Osteocyte (in vitro differentiated cells): Measurements from ENCODE around the gene F11. TPM values are rescaled to one million over a fixed set of nuclear protein-coding genes. Genes with fewer than 3 reads are reported as not detected.

Experiments used
- DNase-seq: peaks from one replicate; pipeline ENCODE4 v3.0.0; 2021; ENCODE audit warnings: mixed read lengths; ENCODE audit not compliant: unreplicated experiment; ENCODE audit errors: extremely low spot score
- H3K27ac Mint-ChIP-seq: one replicate; pipeline ENCODE4 v1.8.0; 2021; ENCODE audit warnings: mild to moderate bottlenecking, mixed read lengths; ENCODE audit not compliant: unreplicated experiment
- H3K27me3 Mint-ChIP-seq: one replicate; pipeline ENCODE4 v1.8.0; 2021; ENCODE audit warnings: mixed read lengths; ENCODE audit not compliant: unreplicated experiment
- H3K36me3 Mint-ChIP-seq: one replicate; pipeline ENCODE4 v1.8.0; 2021; ENCODE audit warnings: mixed read lengths; ENCODE audit not compliant: unreplicated experiment
- H3K4me1 Mint-ChIP-seq: one replicate; pipeline ENCODE4 v1.8.0; 2021; ENCODE audit warnings: mixed read lengths; ENCODE audit not compliant: unreplicated experiment
- H3K4me3 Mint-ChIP-seq: one replicate; pipeline ENCODE4 v1.8.0; 2021; ENCODE audit warnings: mild to moderate bottlenecking, moderate library complexity, mixed read lengths; ENCODE audit not compliant: unreplicated experiment
- H3K9me3 Mint-ChIP-seq: one replicate; pipeline ENCODE4 v1.8.0; 2021; ENCODE audit warnings: mixed read lengths; ENCODE audit not compliant: unreplicated experiment
- total RNA-seq: library from RNA; stranded (reverse); gene quantifications from 2 replicates; pipeline ENCODE4 v1.2.1, GENCODE V29; 2021
- TF ChIP-seq, protein P1 (sequence below): fragments of 200-600 bp; sonication (generic); IDR thresholded peaks from 2 replicates; pipeline ENCODE4 v1.5.0; 2021; ENCODE audit warnings: antibody characterized with exemption, mild to moderate bottlenecking, moderate library complexity

The F11 gene
- total RNA-seq, 1 donor from 2014 or later, result not detected

DNA sequence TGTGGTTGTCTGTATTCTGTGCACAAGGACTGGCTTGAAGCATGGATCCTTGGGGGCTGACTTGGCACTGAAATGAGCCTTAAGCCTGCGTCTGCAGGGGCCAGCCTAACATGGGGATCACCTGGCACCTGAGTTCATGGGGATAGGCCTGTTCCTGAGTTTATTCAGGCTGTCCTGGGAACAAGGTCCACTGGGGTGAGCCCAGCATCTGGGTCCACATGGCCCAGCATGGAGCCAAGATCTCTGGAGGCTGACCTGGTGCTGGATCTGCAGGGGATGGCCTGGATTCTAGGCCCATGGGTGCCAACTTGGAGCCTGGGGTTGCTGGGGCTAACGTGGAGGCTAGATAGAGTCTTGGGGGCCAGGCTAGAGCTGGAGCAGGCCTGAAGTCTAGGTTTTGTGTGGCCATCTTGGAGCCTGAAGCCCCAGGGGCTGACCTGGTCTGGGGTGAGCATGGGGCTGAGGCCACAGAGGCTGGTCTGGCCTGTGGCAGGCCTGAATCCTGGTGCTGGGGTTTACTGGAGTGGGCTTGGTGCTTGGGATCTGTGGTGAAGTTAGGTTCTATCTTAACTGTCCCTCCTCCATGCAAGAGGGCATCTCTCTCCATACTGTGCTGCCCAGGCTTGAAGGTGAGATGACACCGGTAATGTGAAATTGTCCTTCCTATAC, 39.3 kb upstream of the F11 start:
- peaks cover 3% of the 10 kb centered on the region for H3K36me3 Mint-ChIP-seq
- H3K4me1 Mint-ChIP-seq, result peaks cover 17% of the 10 kb centered on the region
- no peak for DNase-seq
- peaks cover 9% of the 10 kb centered on the region for H3K27me3 Mint-ChIP-seq
- H3K9me3 Mint-ChIP-seq, result peaks cover 22% of the 10 kb centered on the region
- TF ChIP-seq, protein P1, sequence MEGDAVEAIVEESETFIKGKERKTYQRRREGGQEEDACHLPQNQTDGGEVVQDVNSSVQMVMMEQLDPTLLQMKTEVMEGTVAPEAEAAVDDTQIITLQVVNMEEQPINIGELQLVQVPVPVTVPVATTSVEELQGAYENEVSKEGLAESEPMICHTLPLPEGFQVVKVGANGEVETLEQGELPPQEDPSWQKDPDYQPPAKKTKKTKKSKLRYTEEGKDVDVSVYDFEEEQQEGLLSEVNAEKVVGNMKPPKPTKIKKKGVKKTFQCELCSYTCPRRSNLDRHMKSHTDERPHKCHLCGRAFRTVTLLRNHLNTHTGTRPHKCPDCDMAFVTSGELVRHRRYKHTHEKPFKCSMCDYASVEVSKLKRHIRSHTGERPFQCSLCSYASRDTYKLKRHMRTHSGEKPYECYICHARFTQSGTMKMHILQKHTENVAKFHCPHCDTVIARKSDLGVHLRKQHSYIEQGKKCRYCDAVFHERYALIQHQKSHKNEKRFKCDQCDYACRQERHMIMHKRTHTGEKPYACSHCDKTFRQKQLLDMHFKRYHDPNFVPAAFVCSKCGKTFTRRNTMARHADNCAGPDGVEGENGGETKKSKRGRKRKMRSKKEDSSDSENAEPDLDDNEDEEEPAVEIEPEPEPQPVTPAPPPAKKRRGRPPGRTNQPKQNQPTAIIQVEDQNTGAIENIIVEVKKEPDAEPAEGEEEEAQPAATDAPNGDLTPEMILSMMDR, result no peak
- H3K4me3 Mint-ChIP-seq, result no peak overlapping the region
- H3K27ac Mint-ChIP-seq, result no peak overlapping the region

DNA sequence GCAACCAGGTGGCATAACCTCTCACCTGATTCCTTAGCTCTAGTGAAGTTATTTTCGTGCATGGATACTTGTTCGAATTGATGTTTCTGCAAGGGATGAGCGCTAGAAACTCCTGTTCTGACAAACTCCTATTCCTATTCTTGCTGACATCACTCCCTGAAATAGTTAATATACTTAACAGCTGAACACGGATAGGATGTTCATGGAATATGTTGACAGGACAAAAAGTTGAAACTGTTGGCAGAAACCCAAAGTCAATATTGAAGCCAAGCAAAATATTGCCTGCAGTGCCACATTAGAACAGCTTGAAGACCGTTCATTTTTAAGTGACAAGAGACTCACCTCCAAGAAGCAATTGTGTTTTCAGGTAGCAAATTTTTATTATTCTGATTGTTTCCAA, 38.8 kb upstream of the F11 start, which contains the start of gene KLKB1:
Gene KLKB1, plus strand, starts transcription at position 287 of the 400 bp plus-strand sequence. CDS start 689 bp downstream, outside the sequence.
- Mint-ChIP-seq H3K4me1 (peaks cover 17% of the 10 kb centered on the region), H3K4me3 (no peak within 1 kb of the TSS), H3K27me3 (peaks cover 3% of the 10 kb centered on the region), H3K27ac (no peak within 1 kb of the TSS), H3K36me3 (peaks cover 3% of the 10 kb centered on the region), H3K9me3 (peaks cover 16% of the 10 kb centered on the region)
- DNase-seq, result no peak
- TF ChIP-seq, protein P1, result no peak

DNA sequence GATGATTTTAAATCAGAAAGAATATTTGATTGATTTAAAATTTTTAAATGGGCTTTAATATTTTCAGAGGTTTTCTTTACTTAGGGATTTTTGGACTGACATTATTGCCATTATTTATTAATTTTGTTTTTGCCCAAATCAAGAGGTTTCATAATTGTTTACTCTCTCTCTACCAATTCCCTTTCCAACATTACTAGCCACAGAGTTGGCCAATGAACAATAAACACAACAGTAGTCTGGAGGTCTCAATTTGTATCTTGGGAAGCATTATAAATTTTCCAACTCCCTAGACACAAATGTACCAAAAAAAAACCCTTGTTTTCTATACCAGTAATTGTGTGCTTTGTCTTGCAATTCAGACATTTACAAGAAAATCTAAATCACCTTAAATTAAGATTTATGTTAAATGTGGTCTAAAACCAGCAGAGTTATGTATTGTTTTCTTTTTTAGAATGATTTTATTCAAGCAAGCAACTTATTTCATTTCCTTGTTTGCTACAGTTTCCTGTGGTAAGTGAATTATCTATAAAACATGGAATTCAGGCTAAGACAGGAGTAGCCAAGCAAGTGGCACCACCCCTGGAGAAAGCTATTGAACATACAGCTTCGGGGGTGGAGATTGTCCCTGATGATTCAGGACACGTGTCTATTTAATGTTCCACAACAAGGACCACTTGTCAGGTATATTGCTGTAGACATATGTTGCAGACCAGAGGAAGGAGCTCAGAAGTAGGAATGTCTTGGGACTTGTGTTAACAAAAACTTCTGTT, 38.1 kb upstream of the F11 start:
- peaks cover 15% of the 10 kb centered on the region for H3K9me3 Mint-ChIP-seq
- peaks cover 17% of the 10 kb centered on the region for H3K4me1 Mint-ChIP-seq
- H3K27me3 Mint-ChIP-seq, result no peaks in the 10 kb centered on the region
- H3K36me3 Mint-ChIP-seq, result peaks cover 3% of the 10 kb centered on the region
- no peak for DNase-seq
- H3K27ac Mint-ChIP-seq, result no peak overlapping the region
- TF ChIP-seq, protein P1, result no peak
- H3K4me3 Mint-ChIP-seq, result no peak overlapping the region

DNA sequence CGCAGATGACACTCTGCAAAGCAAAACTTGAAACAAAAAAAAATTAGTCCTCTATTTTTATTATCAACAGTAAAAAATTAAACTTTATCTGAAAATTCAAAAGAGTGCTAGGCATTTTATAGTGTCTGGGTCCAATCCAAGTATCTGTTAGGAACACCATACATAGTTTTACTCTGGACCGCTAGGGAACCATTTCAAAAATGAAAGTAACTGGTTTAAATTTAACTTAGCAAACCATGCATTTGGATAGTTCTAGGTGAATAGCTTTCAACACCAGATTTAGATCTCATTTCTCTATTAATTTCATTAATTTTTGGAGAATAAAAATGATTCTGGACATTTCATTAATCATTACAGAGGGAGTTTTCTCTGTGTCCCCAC, 37.5 kb upstream of the F11 start:
- TF ChIP-seq, protein P1, result no peak
- no peak overlapping the region for H3K27ac Mint-ChIP-seq
- peaks cover 17% of the 10 kb centered on the region for H3K4me1 Mint-ChIP-seq
- H3K27me3 Mint-ChIP-seq, result no peaks in the 10 kb centered on the region
- DNase-seq, result no peak
- no peak overlapping the region for H3K4me3 Mint-ChIP-seq
- H3K9me3 Mint-ChIP-seq, result peaks cover 15% of the 10 kb centered on the region
- peaks cover 3% of the 10 kb centered on the region for H3K36me3 Mint-ChIP-seq

DNA sequence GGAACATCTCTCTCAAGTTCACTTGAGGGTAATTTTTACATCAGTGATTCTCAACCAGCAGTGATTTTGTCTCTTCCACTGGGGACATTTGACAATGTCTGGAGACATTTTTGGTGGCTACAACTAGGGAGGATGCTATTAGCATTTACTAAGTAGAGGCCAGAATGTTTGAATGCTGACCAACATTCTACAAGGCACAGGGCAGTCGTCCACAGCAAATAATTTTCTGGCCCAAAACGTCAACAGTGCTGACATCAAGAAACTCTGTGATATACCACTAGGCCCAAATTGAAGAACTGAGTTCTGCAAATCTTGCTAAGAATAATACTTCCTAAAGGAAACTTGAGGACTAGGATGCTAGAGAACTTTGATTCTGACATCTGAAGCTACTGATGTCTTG, 31.6 kb upstream of the F11 start:
- H3K27ac Mint-ChIP-seq, result no peak overlapping the region
- DNase-seq, result no peak
- TF ChIP-seq, protein P1, result no peak
- H3K4me1 Mint-ChIP-seq, result no peaks in the 10 kb centered on the region
- H3K9me3 Mint-ChIP-seq, result no peaks in the 10 kb centered on the region
- no peak overlapping the region for H3K4me3 Mint-ChIP-seq
- H3K36me3 Mint-ChIP-seq, result no peaks in the 10 kb centered on the region
- H3K27me3 Mint-ChIP-seq, result no peaks in the 10 kb centered on the region
